B cell (primary cell): ENCODE results near the gene CCND2. TPM values are rescaled to one million over a fixed set of nuclear protein-coding genes. Genes with fewer than 3 reads are reported as not detected.

Source experiments
- ATAC-seq: fragments of 200-7000 bp; cut with Tn5 transposase; one replicate; pipeline ENCODE4 v1.10.0; 2021; ENCODE audit warnings: low read depth, mild to moderate bottlenecking, moderate number of reproducible peaks, moderate library complexity
- CTCF ChIA-PET: fragments of 350-600 bp; sonication (Branson Sonifier 250); formaldehyde crosslinking; loops from one replicate; lab custom pipeline; 2021; ENCODE audit warnings: antibody characterized with exemption, inconsistent platforms; lab: Charles Lee
- POLR2A ChIA-PET: fragments of 350-600 bp; sonication (Branson Sonifier 250); formaldehyde crosslinking; loops from one replicate; lab custom pipeline; 2021; ENCODE audit warnings: antibody characterized with exemption; lab: Charles Lee
- DNase-seq: peaks from one replicate; pipeline ENCODE4 v3.0.0; 2013
- H2AFZ ChIP-seq: 2 replicates; pipeline ENCODE4 v1.6.1; 2012; ENCODE audit warnings: mild to moderate bottlenecking, low read depth, low read length; ENCODE audit not compliant: insufficient read depth, poor library complexity, severe bottlenecking
- H3K27ac ChIP-seq, 2 donors: 1 replicate in 1 of 2; 2 replicates in 1 of 2; pipeline ENCODE4 v1.5.1; 2012 to 2013; ENCODE audit warnings: low read length in 2 of 2, mild to moderate bottlenecking in 2 of 2, moderate library complexity in 1 of 2
- H3K27me3 ChIP-seq, 4 experiments: fragments of 200-600 bp in 1 of 4; sonication (generic) in 1 of 4; replicated peaks in 1 of 4; 1 replicate in 2 of 4; 2 replicates in 2 of 4; pipeline versions ENCODE4 v1.6.1 to v1.7.0; 2013 to 2016; ENCODE audit warnings: low read length in 3 of 4, mild to moderate bottlenecking in 2 of 4, mixed read lengths in 1 of 4, moderate library complexity in 1 of 4; ENCODE audit not compliant: insufficient read depth in 4 of 4, control insufficient read depth in 3 of 4; ENCODE audit errors: control extremely low read depth in 1 of 4
- H3K36me3 ChIP-seq, 2 experiments: replicated peaks in 1 of 2; 1 replicate in 1 of 2; 2 replicates in 1 of 2; pipeline versions ENCODE4 v1.6.1 to v1.7.1; 2013; ENCODE audit warnings: low read length in 1 of 2; ENCODE audit not compliant: insufficient read depth in 2 of 2, control insufficient read depth in 1 of 2; ENCODE audit errors: control extremely low read depth in 1 of 2, extremely low read depth in 1 of 2
- H3K4me1 ChIP-seq, 2 donors: fragments of 200-600 bp in 1 of 2; sonication (generic) in 1 of 2; 1 replicate in 1 of 2; 2 replicates in 1 of 2; pipeline versions ENCODE4 v1.5.1 to v1.6.1; 2013 to 2017; ENCODE audit warnings: low read length in 2 of 2; ENCODE audit not compliant: control insufficient read depth in 2 of 2, insufficient read depth in 2 of 2
- H3K4me2 ChIP-seq: replicated peaks from 2 replicates; pipeline ENCODE3; 2012; ENCODE audit warnings: mild to moderate bottlenecking, low read depth, low read length; ENCODE audit not compliant: poor library complexity, severe bottlenecking
- H3K4me3 ChIP-seq, 5 experiments: fragments of 200-600 bp in 1 of 5; sonication (generic) in 1 of 5; 1 replicate in 3 of 5; 2 replicates in 2 of 5; pipeline versions ENCODE4 v1.5.1 to v1.7.0; 2011 to 2016; ENCODE audit warnings: low read length in 4 of 5, mild to moderate bottlenecking in 4 of 5, low read depth in 2 of 5, control low read depth in 1 of 5, moderate library complexity in 1 of 5; ENCODE audit not compliant: insufficient read depth in 1 of 5; ENCODE audit errors: control extremely low read depth in 1 of 5, extremely low read depth in 1 of 5
- H3K79me2 ChIP-seq: fragments of 200-600 bp; sonication (generic); one replicate; pipeline ENCODE4 v1.6.0; 2016; ENCODE audit warnings: low read length; ENCODE audit not compliant: control insufficient read depth, insufficient read depth
- H3K9ac ChIP-seq: fragments of 200-600 bp; sonication (generic); 2 replicates; pipeline ENCODE4 v1.6.1; 2017; ENCODE audit warnings: mild to moderate bottlenecking, low read length, moderate library complexity
- H3K9me3 ChIP-seq, 3 donors: one replicate each; pipeline versions ENCODE4 v1.6.1 to v1.7.1; 2013; ENCODE audit warnings: low read length in 2 of 3; ENCODE audit not compliant: control insufficient read depth in 2 of 3, insufficient read depth in 1 of 3; ENCODE audit errors: control extremely low read depth in 1 of 3
- H4K20me1 ChIP-seq: 2 replicates; pipeline ENCODE4 v1.6.0; 2012; ENCODE audit warnings: mild to moderate bottlenecking, low read length; ENCODE audit not compliant: insufficient read depth, control insufficient read depth, poor library complexity, severe bottlenecking
- H3K27ac Mint-ChIP-seq: one replicate; pipeline ENCODE4 v1.8.0; 2021; ENCODE audit warnings: mixed read lengths
- H3K27me3 Mint-ChIP-seq: one replicate; pipeline ENCODE4 v1.8.0; 2021; ENCODE audit warnings: mixed read lengths
- H3K4me1 Mint-ChIP-seq: one replicate; pipeline ENCODE4 v1.8.0; 2021; ENCODE audit warnings: mixed read lengths
- H3K4me3 Mint-ChIP-seq: one replicate; pipeline ENCODE4 v1.8.0; 2021; ENCODE audit warnings: mixed read lengths
- H3K9me3 Mint-ChIP-seq: one replicate; pipeline ENCODE4 v1.8.0; 2022; ENCODE audit warnings: mixed read lengths; ENCODE audit not compliant: insufficient read depth
- CTCF ChIP-seq: fragments of 200-600 bp; IDR thresholded peaks from one replicate; pipeline ENCODE4 v1.8.0; 2022; ENCODE audit warnings: antibody characterized with exemption, mild to moderate bottlenecking
- EZH2 ChIP-seq: IDR thresholded peaks from 2 replicates; pipeline ENCODE4 v1.6.1; 2012; ENCODE audit warnings: borderline replicate concordance, low read depth, mild to moderate bottlenecking, moderate library complexity, low read length; ENCODE audit not compliant: insufficient read depth, poor library complexity, severe bottlenecking
- WGBS: methylation state at CpG from one replicate; pipeline ENCODE4 v1.1.5; 2013; ENCODE audit warnings: missing lambda C conversion rate; ENCODE audit not compliant: insufficient coverage; 5-methylcytosine and 5-hydroxymethylcytosine counted together
- intact Hi-C: fragments of 100-400 bp; cut with micrococcal nuclease; formaldehyde crosslinking; loops from one replicate; pipeline ENCODE4 v1.10.0; 2022
- polyA plus RNA-seq: library from polyadenylated mRNA; depleted of rRNA; stranded (reverse); fragments of >200 nt; gene quantifications from 2 replicates; pipeline ENCODE4 v1.2.3, GENCODE V29; 2012
- total RNA-seq, 2 donors: library from RNA; stranded (reverse); fragments of 120-200 nt in 1 of 2; gene quantifications; 1 replicate in 1 of 2; 2 replicates in 1 of 2; pipeline versions ENCODE4 v1.2.3 to v1.2.4, GENCODE V29; 2013 to 2022

Gene CCND2
- total and polyA plus RNA-seq, 2 donors (not counting 1 experiment from before 2014, with no cell fraction given): 9.2 to 20.6 TPM

- ATAC-seq: no peak
- H3K79me2 ChIP-seq: no peaks in the 10 kb centered on the region
- CTCF ChIA-PET: no interaction called here
- no peaks in the 10 kb centered on the region for H4K20me1 ChIP-seq
- H3K9me3 ChIP-seq: no peaks in the 10 kb centered on the region
- peaks cover 22 to 25% of the 10 kb centered on the region in 2 donors for H3K4me1 ChIP-seq
- no peaks in the 10 kb centered on the region for H3K36me3 ChIP-seq
- Mint-ChIP-seq H3K27ac (no peak overlapping the region), H3K4me1 (peaks cover 32% of the 10 kb centered on the region), H3K9me3 (no peaks in the 10 kb centered on the region), H3K4me3 (no peak overlapping the region), H3K27me3 (no peaks in the 10 kb centered on the region)
- WGBS: 89% methylated on average over 5 of the region's 5 CpGs
- intact Hi-C loops: no loop called here
- DNase-seq: no peak
- H3K9ac ChIP-seq: no peak overlapping the region
- TF ChIP-seq EZH2 (no peak), CTCF (no peak)
- POLR2A ChIA-PET: no interaction called here
- H3K4me3 ChIP-seq: no peak overlapping the region
- no peak overlapping the region for H2AFZ ChIP-seq
- no peak overlapping the region for H3K4me2 ChIP-seq
- no peak overlapping the region for H3K27ac ChIP-seq
- H3K27me3 ChIP-seq: no peaks in the 10 kb centered on the region
Measured at GRCh38 chr12:4227046-4227445, 46.5 kb upstream of the CCND2 start.

GRCh38 chr12:4228122-4228580 is 45.4 kb upstream of the CCND2 start:
- no peak for DNase-seq
- no peak overlapping the region for H2AFZ ChIP-seq
- peaks cover 28% of the 10 kb centered on the region for H3K4me1 Mint-ChIP-seq
- no peak overlapping the region for H3K9ac ChIP-seq
- H3K27me3 ChIP-seq: no peaks in the 10 kb centered on the region
- POLR2A ChIA-PET: no interaction called here
- no peaks in the 10 kb centered on the region for H3K9me3 ChIP-seq
- H3K27ac Mint-ChIP-seq: no peak overlapping the region
- H3K4me2 ChIP-seq: no peak overlapping the region
- no peaks in the 10 kb centered on the region for H3K9me3 Mint-ChIP-seq
- no peaks in the 10 kb centered on the region for H4K20me1 ChIP-seq
- H3K4me3 ChIP-seq: no peak overlapping the region
- no peak overlapping the region for H3K4me3 Mint-ChIP-seq
- WGBS: 98% methylated on average over 14 of the region's 18 CpGs
- no peak for TF ChIP-seq EZH2
- no peak for TF ChIP-seq CTCF
- CTCF ChIA-PET: no interaction called here
- H3K27ac ChIP-seq: no peak overlapping the region
- H3K27me3 Mint-ChIP-seq: no peaks in the 10 kb centered on the region
- H3K79me2 ChIP-seq: no peaks in the 10 kb centered on the region
- H3K36me3 ChIP-seq: no peaks in the 10 kb centered on the region
- intact Hi-C loops: no loop called here
- peaks cover 18 to 21% of the 10 kb centered on the region in 2 donors for H3K4me1 ChIP-seq
- no peak for ATAC-seq
